ENCODE measurements around the gene TP53AIP1.

The TP53AIP1 gene

DNA sequence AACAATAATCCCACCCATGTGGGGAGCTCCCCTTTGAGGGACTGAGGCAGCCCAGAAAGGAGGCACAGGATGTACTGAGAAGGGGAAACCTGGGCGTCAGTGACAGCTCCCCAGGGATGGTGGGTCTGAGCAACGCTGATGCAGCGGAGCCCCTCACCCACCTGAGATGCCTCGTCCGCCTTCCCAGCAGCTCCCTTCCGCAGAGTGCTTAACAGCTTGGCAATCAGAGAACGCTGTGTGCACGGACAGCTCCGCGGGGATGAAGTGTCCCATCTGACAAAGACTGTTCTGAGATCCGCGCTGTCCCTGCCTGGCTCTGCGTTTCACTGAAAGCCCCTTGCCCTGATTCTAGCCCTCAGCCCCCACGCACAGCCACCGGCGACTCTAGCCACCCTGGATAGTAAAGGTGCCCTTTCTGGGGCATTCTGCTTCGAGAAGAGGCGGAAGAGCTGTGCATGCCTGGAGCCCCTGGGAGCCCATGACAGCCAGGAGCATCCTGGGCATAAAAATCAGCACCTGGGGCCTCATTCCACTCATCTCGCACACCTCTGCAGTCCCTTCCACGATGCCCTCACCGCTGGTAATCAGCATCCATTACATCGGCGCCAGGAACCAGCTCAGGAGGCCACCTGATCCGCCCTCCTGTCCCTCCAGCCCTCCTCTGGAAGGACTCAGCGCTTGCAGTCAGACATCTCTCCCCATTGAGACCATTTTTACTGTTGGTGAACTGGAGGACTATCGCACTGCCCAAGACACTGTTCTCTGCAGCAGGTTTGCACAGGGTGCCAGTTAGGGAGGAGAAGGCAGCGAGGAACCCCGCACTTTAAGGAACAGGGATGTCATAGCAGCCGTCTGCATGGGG lies 40.8 kb downstream of the TP53AIP1 start:
- Histone ChIP-seq H3K4me1 (ENCODE audit: control insufficient read depth in 1 of 2, insufficient read depth in 2 of 2, low read length in 2 of 2) (peaks cover 5 to 8% of the 10 kb centered on the region in 2 donors), H3K9ac (ENCODE audit: low read depth in 1 of 2, low read length in 2 of 2) (no peak overlapping the region), H3K27me3 (ENCODE audit: control insufficient read depth in 1 of 2, insufficient read depth in 2 of 2, low read length in 2 of 2) (peaks cover 0 to 8% of the 10 kb centered on the region in 2 donors), H3K27ac (ENCODE audit: low read depth, low read length) (no peak overlapping the region), H3K9me3 (ENCODE audit: control insufficient read depth in 1 of 2, low read length in 2 of 2) (no peaks in the 10 kb centered on the region), H3K4me3 (ENCODE audit: low read depth in 1 of 2, low read length in 2 of 2) (no peak overlapping the region), H3K36me3 (ENCODE audit: control insufficient read depth in 1 of 2, insufficient read depth in 2 of 2, low read length in 2 of 2) (no peaks in the 10 kb centered on the region)

DNA sequence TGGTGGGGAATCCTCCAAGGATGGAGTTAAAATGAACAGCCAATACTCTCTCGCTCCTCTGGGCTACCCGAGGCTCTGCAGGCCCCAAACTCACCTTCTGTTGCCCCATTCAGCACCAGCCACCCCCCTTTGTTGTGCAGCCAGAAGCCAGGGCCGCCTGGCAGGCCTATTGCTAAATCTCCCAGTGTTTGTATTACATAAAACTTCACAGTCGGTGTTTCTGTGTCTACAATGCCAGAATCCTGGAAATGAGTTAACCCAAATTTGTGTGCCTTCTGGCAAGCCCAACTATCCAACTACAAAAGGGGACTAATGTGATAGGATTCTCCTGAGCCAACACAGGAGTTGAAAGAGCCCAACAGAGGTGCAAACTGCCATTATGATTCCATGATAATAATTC lies 42.2 kb downstream of the TP53AIP1 start:
- H3K27me3 ChIP-seq (ENCODE audit: control insufficient read depth in 1 of 2, insufficient read depth in 2 of 2, low read length in 2 of 2), result peaks cover 0 to 8% of the 10 kb centered on the region in 2 donors

DNA sequence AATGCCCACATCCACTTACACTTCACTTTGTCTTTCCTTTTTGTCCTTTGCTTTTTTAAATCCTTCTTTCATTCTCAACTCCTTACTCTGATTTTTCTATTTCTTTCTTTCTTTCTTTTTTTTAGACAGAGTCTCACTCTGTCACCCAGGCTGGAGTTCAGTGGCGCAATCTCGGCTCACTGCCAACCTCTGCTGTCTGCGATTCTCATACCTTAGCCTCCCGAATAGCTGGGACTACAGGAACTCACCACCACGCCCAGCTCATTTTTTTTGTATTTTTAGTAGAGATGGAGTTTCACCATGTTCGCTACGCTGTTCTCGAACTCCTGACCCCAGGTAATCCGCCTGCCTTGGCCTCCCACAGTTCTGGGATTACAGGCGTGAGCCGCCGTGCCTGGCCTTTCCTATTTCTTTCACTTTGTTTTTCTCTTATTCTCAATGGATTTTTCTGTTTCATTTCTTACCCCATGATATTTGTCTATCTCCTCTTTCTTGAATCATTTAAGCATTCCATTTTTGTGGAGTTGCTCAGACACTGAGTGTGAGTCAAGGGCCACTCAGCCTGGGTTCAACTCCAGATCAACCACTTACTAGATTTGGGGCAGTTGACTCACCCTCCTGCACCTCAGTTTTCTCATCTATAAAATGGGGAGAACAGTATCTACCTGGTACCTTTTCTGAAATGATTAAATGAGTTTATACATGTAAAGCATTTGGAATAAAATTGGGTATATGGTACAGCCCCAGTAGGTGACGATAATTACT lies 43.9 kb downstream of the TP53AIP1 start:
- H3K4me3 ChIP-seq (ENCODE audit: low read depth in 1 of 2, low read length in 2 of 2), result no peak overlapping the region
- H3K9me3 ChIP-seq (ENCODE audit: control insufficient read depth in 1 of 2, low read length in 2 of 2), result no peaks in the 10 kb centered on the region
- no peak overlapping the region for H3K27ac ChIP-seq (ENCODE audit: low read depth, low read length)
- no peaks in the 10 kb centered on the region for H3K36me3 ChIP-seq (ENCODE audit: control insufficient read depth in 1 of 2, insufficient read depth in 2 of 2, low read length in 2 of 2)
- H3K27me3 ChIP-seq (ENCODE audit: control insufficient read depth in 1 of 2, insufficient read depth in 2 of 2, low read length in 2 of 2), result no peaks in the 10 kb centered on the region
- H3K4me1 ChIP-seq (ENCODE audit: control insufficient read depth in 1 of 2, insufficient read depth in 2 of 2, low read length in 2 of 2), result peaks cover 13 to 15% of the 10 kb centered on the region in 2 donors
- H3K9ac ChIP-seq (ENCODE audit: low read depth in 1 of 2, low read length in 2 of 2), result no peak overlapping the region

More for the DNA sequence above, 42.2 kb downstream of the TP53AIP1 start:
- no peak overlapping the region for H3K9ac ChIP-seq (ENCODE audit: low read depth in 1 of 2, low read length in 2 of 2)
- no peaks in the 10 kb centered on the region for H3K36me3 ChIP-seq (ENCODE audit: control insufficient read depth in 1 of 2, insufficient read depth in 2 of 2, low read length in 2 of 2)
- no peaks in the 10 kb centered on the region for H3K9me3 ChIP-seq (ENCODE audit: control insufficient read depth in 1 of 2, low read length in 2 of 2)
- H3K4me3 ChIP-seq (ENCODE audit: low read depth in 1 of 2, low read length in 2 of 2), result no peak overlapping the region
- H3K4me1 ChIP-seq (ENCODE audit: control insufficient read depth in 1 of 2, insufficient read depth in 2 of 2, low read length in 2 of 2), result no peaks in the 10 kb centered on the region
- no peak overlapping the region for H3K27ac ChIP-seq (ENCODE audit: low read depth, low read length)

DNA sequence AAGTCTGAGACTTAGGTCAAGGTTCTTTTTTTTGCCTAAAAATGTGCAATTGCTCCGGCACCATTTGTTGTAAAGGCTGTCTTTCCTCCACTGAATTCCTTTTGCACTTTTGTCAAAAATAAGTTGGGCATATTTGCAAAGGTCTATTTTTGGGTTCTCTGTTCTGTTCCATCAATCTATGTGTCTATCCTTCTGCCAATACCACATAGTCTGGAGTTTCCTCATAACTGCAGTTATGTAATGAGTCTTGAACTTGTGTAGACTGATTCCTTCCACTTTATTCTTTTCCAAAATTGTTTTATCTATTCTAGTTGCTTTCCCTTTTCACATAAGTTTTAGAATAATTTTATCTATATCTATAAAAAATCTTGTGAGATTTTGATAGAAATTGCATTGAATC lies 44.8 kb downstream of the TP53AIP1 start:
- Histone ChIP-seq H3K27ac (ENCODE audit: low read depth, low read length) (no peak overlapping the region), H3K4me1 (ENCODE audit: control insufficient read depth in 1 of 2, insufficient read depth in 2 of 2, low read length in 2 of 2) (peaks cover 15 to 20% of the 10 kb centered on the region in 2 donors), H3K9me3 (ENCODE audit: control insufficient read depth in 1 of 2, low read length in 2 of 2) (no peaks in the 10 kb centered on the region), H3K9ac (ENCODE audit: low read depth in 1 of 2, low read length in 2 of 2) (no peak overlapping the region), H3K36me3 (ENCODE audit: control insufficient read depth in 1 of 2, insufficient read depth in 2 of 2, low read length in 2 of 2) (no peaks in the 10 kb centered on the region), H3K4me3 (ENCODE audit: low read depth in 1 of 2, low read length in 2 of 2) (no peak overlapping the region), H3K27me3 (ENCODE audit: control insufficient read depth in 1 of 2, insufficient read depth in 2 of 2, low read length in 2 of 2) (no peaks in the 10 kb centered on the region)

DNA sequence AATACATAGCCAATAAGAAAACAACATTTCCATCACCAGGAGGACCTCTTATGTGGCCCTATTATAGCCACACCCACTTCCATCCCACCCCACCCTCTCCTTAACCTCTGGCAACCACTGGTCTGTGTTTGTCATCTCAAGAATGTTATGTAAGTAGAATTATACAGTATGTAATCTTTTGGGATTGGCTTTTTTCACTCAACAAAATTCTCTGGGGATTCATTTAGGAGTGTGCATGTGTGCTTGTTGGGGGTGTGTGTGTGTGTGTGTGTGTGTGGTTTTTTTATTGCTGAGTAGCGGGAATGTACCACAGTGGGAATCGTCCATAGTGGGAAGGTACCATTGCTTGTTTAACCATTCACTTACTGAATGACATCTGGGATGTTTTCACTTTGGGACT lies 46.3 kb downstream of the TP53AIP1 start:
- no peaks in the 10 kb centered on the region for H3K27me3 ChIP-seq (ENCODE audit: control insufficient read depth in 1 of 2, insufficient read depth in 2 of 2, low read length in 2 of 2)
- H3K9ac ChIP-seq (ENCODE audit: low read depth in 1 of 2, low read length in 2 of 2), result no peak overlapping the region
- no peak overlapping the region for H3K27ac ChIP-seq (ENCODE audit: low read depth, low read length)
- H3K9me3 ChIP-seq (ENCODE audit: control insufficient read depth in 1 of 2, low read length in 2 of 2), result no peaks in the 10 kb centered on the region
- H3K4me1 ChIP-seq (ENCODE audit: control insufficient read depth in 1 of 2, insufficient read depth in 2 of 2, low read length in 2 of 2), result peaks cover 23% of the 10 kb centered on the region in 2 donors
- no peak overlapping the region for H3K4me3 ChIP-seq (ENCODE audit: low read depth in 1 of 2, low read length in 2 of 2)
- H3K36me3 ChIP-seq (ENCODE audit: control insufficient read depth in 1 of 2, insufficient read depth in 2 of 2, low read length in 2 of 2), result no peaks in the 10 kb centered on the region

DNA sequence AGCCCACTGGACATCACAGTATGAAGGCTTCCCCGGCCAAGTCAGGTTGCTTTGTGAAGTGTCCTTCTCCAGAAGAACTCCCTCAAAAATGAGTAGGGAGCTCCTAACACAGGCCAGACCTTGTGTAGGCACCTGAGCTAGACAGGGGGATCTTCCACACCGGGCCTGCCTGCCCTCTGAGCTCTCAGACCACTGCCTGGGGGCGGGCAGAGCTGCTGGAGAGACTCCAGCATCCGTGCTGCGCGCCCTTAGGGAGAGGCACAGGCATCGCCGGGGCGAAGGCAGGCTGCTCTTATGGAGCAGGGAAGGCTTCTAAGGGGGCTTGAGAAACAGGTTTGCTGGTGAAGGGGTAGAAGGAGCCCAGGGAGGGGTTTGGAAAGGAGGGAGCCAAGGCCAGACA lies 47.1 kb downstream of the TP53AIP1 start:
- Histone ChIP-seq H3K9me3 (ENCODE audit: control insufficient read depth in 1 of 2, low read length in 2 of 2) (no peaks in the 10 kb centered on the region), H3K4me3 (ENCODE audit: low read depth in 1 of 2, low read length in 2 of 2) (no peak overlapping the region), H3K9ac (ENCODE audit: low read depth in 1 of 2, low read length in 2 of 2) (no peak overlapping the region), H3K4me1 (ENCODE audit: control insufficient read depth in 1 of 2, insufficient read depth in 2 of 2, low read length in 2 of 2) (peaks cover 24 to 28% of the 10 kb centered on the region in 2 donors), H3K27me3 (ENCODE audit: control insufficient read depth in 1 of 2, insufficient read depth in 2 of 2, low read length in 2 of 2) (peaks cover 3% of the 10 kb centered on the region in 2 donors), H3K27ac (ENCODE audit: low read depth, low read length) (no peak overlapping the region), H3K36me3 (ENCODE audit: control insufficient read depth in 1 of 2, insufficient read depth in 2 of 2, low read length in 2 of 2) (no peaks in the 10 kb centered on the region)

DNA sequence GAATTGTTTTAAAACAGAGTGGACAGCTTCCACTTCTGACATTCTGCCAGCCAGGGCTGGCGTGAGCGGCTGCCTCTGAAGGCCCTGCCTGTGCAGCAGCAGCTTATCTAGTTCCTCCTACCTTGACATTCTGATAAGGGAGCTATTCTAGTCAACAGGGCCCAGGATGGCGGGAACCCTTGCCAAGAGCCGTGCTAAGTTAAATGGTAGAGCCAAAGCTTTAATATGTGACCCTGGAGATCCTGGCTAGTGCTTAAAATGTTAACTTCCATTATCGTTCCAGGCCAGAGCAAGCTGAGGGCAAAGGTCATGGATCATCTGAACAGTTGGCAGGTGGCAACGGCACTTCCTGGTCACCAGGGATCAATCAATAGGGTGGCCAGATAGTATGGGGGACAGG lies 48.0 kb downstream of the TP53AIP1 start:
- Histone ChIP-seq H3K4me1 (ENCODE audit: control insufficient read depth in 1 of 2, insufficient read depth in 2 of 2, low read length in 2 of 2) (peaks cover 28 to 36% of the 10 kb centered on the region in 2 donors), H3K27ac (ENCODE audit: low read depth, low read length) (no peak overlapping the region)

DNA sequence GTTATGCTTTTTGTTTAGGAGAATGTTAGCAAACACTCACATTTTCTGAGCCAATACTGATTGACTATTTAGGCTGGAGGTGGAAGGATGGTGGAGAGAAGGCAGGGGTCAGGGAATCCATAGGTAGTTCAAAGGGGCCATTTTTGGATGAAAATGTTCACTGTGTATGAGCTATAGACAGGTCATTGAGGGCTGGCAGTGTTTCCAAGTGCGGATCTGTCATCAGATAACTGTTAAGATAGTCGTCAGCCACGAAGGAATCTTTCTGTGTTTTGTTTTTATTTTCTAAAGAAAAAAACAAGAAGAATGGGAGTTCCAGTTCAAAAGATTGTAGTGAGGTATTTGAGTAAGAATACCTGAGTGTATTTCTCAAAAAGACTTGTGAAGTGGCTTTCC lies 48.4 kb downstream of the TP53AIP1 start:
- no peaks in the 10 kb centered on the region for H3K9me3 ChIP-seq (ENCODE audit: control insufficient read depth in 1 of 2, low read length in 2 of 2)
- no peak overlapping the region for H3K9ac ChIP-seq (ENCODE audit: low read depth in 1 of 2, low read length in 2 of 2)
- peaks cover 9 to 13% of the 10 kb centered on the region in 2 donors for H3K27me3 ChIP-seq (ENCODE audit: control insufficient read depth in 1 of 2, insufficient read depth in 2 of 2, low read length in 2 of 2)
- no peak overlapping the region for H3K27ac ChIP-seq (ENCODE audit: low read depth, low read length)
- H3K4me1 ChIP-seq (ENCODE audit: control insufficient read depth in 1 of 2, insufficient read depth in 2 of 2, low read length in 2 of 2), result peaks cover 28 to 36% of the 10 kb centered on the region in 2 donors
- no peak overlapping the region for H3K4me3 ChIP-seq (ENCODE audit: low read depth in 1 of 2, low read length in 2 of 2)
- H3K36me3 ChIP-seq (ENCODE audit: control insufficient read depth in 1 of 2, insufficient read depth in 2 of 2, low read length in 2 of 2), result no peaks in the 10 kb centered on the region

More for the DNA sequence above, 48.0 kb downstream of the TP53AIP1 start:
- no peaks in the 10 kb centered on the region for H3K36me3 ChIP-seq (ENCODE audit: control insufficient read depth in 1 of 2, insufficient read depth in 2 of 2, low read length in 2 of 2)
- no peak overlapping the region for H3K9ac ChIP-seq (ENCODE audit: low read depth in 1 of 2, low read length in 2 of 2)
- H3K9me3 ChIP-seq (ENCODE audit: control insufficient read depth in 1 of 2, low read length in 2 of 2), result no peaks in the 10 kb centered on the region
- H3K4me3 ChIP-seq (ENCODE audit: low read depth in 1 of 2, low read length in 2 of 2), result no peak overlapping the region
- peaks cover 9 to 11% of the 10 kb centered on the region in 2 donors for H3K27me3 ChIP-seq (ENCODE audit: control insufficient read depth in 1 of 2, insufficient read depth in 2 of 2, low read length in 2 of 2)

DNA sequence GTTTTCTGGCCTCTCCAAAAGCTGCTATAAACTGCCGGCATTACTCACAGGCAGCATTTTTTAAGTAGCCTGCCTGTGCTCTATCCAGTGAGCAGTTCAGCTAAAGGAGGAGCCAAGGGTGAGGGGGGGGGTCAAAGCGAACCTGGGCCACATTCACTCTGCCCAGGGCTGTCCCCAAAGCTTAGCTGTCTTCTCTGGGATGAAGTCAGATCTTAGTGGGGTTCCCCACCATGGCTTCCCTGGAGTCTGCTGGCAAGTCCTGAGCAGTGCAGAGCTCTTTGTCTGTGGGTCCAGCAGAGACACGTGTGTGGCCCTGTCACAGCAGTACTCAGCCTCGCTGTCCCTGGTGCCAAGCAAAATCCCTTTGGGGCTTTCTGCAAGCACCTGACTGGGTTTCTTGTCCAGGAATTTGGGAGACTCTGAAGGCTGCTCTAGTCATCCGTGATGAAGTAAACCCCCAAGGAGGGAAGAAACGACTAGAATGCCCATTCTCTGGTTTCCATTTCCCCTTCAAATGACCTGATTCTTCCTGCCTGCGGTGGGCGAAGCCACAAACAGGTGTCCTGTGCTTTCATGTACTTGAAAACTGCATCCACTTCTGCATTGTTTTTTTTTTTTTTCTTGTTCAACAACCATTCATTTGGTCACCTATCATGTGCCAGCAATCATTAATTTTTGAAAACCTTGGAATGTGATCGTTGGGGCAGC lies 48.9 kb downstream of the TP53AIP1 start:
- Histone ChIP-seq H3K27me3 (ENCODE audit: control insufficient read depth in 1 of 2, insufficient read depth in 2 of 2, low read length in 2 of 2) (peaks cover 9 to 13% of the 10 kb centered on the region in 2 donors), H3K4me3 (ENCODE audit: low read depth in 1 of 2, low read length in 2 of 2) (no peak overlapping the region), H3K4me1 (ENCODE audit: control insufficient read depth in 1 of 2, insufficient read depth in 2 of 2, low read length in 2 of 2) (peaks cover 28 to 36% of the 10 kb centered on the region in 2 donors), H3K9me3 (ENCODE audit: control insufficient read depth in 1 of 2, low read length in 2 of 2) (no peaks in the 10 kb centered on the region), H3K9ac (ENCODE audit: low read depth in 1 of 2, low read length in 2 of 2) (peak overlapping the region in 1 of 2 donors; percentile 9), H3K27ac (ENCODE audit: low read depth, low read length) (no peak overlapping the region), H3K36me3 (ENCODE audit: control insufficient read depth in 1 of 2, insufficient read depth in 2 of 2, low read length in 2 of 2) (no peaks in the 10 kb centered on the region)
